NCI-H69 (cell line): ENCODE results near the gene PRDM10.
"Not testable (repeated sequence)": the region's sequence is repeated elsewhere in the genome, so short reads cannot be mapped to it uniquely, and the experiment has no call there.

Source experiments
- DNase-seq: peaks from one replicate; lab custom pipeline; 2025; lab: John Stamatoyannopoulos, UW

Gene PRDM10

DNA sequence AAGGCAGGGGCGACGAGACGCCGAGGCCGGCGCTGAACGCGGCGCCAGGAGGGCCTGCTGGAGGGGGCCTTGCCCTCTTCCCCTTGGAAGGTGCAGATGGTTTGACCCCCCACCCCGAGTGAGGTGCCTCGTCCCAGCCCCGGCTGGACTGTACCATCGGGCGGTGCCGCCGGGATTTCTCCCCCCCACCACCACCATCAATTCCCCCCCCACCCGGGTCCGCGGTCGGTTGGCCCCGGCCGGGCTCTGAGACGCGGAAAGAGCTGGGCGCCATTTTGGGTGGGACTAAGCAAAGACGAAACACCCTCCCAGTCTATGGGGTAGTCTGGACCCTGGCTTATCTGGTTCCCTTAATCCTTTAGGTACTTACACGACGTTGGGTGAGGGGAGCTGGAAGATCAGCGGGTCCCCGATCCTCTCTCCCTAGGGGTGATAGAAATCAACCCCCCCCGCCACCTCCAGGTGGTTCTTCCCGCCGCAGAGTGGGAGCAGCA lies at the start of gene PRDM10:
Gene PRDM10, minus strand, starts transcription at position 484 of the 494 bp plus-strand sequence. CDS start 41,871 bp downstream, outside the sequence.
- DNase-seq: peak; percentile 98

DNA sequence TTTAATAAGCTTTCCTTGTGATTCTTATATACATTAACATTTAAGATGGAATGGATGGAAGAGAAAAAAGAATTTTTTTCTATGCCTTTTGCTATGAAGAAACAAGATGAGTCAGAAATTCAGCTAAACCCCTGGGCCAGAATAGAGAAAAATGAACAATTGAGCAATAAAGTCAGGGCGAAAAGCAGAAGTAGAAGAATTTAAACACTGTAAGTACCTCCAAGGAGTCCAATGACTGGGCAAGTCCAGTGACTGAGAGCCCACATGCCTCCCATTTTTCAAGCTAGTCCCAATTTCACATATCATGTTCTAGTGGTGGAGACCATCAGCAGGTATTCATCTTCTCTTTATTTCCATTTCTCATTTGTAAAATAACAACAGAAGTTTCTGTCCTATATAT lies 48.4 kb upstream of the PRDM10 start:
- DNase-seq: no peak

GRCh38 chr11:130050257-130050656 lies 47.6 kb upstream of the PRDM10 start:
- no peak for DNase-seq

- no peak for DNase-seq
Observed at GRCh38 chr11:130049328-130049771, 46.7 kb upstream of the PRDM10 start.

- DNase-seq: no peak
Observed at GRCh38 chr11:130047141-130047540, 44.5 kb upstream of the PRDM10 start.

- no peak for DNase-seq
Observed at GRCh38 chr11:130043575-130043974, 40.9 kb upstream of the PRDM10 start.

DNA sequence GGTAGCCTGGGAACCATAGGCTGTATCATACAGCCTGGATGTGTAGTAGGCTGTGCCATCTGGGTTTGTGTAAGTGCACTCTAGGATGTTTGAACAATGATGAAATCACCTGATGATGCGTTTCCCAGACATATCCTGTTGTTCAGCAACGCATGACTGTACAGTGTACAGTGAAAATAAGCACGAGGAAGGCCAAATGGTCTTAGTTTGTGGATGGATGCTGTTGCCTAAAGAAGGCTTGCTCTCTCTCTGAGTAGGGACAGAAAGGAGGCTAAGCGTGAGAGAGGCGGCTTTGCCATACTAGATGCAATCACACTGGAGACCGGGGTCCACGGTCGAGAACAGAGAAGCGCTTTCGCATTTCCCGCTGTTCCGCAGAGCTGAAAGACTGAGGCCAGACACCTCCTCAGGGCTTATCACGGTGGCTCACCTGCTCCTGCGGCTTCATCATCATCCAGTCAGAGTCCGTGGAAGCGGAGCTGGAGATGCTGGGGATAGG lies 39.5 kb upstream of the PRDM10 start:
- peak; percentile 57 for DNase-seq

- no peak for DNase-seq
Observed at GRCh38 chr11:130040281-130040940, 37.8 kb upstream of the PRDM10 start.

- no peak for DNase-seq
Observed at GRCh38 chr11:130037881-130038585, 35.4 kb upstream of the PRDM10 start.

DNA sequence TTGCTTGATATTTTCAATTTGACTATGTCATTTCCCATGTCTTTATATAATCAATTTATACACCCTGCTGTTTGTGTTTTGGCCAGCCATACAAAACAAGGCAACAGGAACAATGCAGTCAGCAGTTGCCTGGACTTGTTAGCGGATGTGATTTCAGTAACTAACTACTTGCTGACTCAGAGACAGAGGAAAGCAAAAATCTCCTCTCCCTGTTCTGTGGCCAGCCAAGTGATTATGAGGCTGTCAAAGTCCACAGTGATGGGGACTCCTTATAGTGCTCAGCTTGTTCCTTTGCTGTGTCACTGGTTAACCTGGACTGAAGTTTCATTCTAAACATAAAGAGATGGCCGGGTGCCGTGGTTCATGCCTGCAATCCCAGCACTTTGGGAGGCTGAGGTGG lies 34.4 kb upstream of the PRDM10 start:
- DNase-seq: no peak

- DNase-seq: no peak
Observed at GRCh38 chr11:130034236-130034635, 31.6 kb upstream of the PRDM10 start.

DNA sequence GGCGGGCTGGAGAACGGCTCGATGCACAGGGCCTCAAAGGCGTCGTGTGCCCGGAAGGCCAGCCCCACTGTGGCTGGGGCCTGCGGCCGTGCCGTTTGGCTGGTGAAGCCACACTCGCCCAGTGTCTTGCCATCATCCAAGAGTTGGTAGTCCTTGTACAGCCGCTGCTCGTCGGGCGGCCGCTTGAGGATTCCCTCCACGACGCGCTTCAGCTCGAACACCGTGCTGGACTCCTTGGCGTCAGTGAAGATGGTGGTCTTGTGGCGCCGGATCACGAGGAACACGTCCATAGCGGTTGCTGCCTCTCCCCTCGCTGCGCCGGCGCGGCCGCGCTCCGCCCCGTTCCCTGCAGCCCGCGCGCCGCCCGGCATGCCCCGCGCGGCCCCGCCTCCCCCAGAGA lies 30.3 kb upstream of the PRDM10 start:
- no peak for DNase-seq

GRCh38 chr11:130031945-130032344 lies 29.3 kb upstream of the PRDM10 start:
- no peak for DNase-seq

- DNase-seq: no peak
Observed at GRCh38 chr11:130031056-130031455, 28.4 kb upstream of the PRDM10 start.

GRCh38 chr11:130029137-130029536 lies 26.5 kb upstream of the PRDM10 start:
- DNase-seq: no peak

DNA sequence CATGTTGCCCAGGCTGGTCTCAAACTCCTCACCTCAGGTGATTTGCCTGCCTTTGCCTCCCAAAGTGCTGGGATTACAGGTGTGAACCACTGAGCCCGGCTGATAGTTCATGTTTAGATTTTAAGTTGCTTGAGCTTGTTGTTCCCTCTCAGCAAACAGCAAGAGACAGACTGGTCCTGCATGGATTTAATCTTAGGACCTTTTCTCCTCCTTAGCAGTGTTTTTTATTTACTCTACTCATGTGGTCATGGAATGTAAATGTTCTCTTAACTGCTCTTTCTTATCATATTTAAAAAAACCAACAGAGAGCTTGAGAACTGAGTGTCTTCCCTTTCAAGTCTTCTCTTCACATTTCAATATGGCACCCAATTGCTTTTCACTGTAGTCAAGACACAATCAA lies 22.7 kb upstream of the PRDM10 start:
- no peak for DNase-seq

DNA sequence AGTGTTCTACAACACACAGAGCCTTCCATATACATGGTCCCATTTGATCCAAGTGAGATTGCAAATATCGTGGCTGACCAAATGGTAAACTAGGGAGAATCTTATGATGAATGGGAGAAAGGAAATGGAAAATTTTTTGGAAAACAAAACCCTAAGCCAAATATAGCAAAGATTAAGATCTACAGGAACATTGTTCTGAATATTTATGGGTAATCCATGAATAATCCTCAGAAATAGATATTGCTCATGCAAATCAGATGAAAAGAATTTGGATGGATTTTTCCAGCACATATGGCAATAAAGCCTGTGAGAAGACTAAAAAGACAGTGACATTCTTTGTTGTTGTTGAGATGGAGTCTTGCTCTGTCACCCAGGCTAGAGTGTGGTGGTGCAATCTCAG lies 21.7 kb upstream of the PRDM10 start:
- DNase-seq: no peak

DNA sequence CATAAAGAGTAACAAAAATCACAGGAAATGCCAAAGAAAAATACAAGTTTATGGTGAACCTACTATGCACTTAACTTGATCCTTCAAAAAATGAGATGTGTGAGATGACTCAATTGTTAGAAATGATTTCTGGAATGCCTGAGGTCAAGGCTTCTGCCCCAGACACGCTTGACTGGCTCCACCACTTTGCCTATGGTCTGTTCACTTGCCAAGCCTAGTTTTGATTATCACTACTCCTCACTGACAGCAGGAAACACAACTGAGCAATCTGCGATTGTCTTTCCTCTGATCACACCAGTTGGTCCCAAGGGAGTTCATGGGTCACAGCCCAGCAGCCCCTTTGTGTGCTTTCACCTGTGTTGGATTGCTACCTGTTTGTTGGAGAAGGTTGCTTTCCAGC lies 20.6 kb upstream of the PRDM10 start:
- DNase-seq: peak; percentile 78

DNA sequence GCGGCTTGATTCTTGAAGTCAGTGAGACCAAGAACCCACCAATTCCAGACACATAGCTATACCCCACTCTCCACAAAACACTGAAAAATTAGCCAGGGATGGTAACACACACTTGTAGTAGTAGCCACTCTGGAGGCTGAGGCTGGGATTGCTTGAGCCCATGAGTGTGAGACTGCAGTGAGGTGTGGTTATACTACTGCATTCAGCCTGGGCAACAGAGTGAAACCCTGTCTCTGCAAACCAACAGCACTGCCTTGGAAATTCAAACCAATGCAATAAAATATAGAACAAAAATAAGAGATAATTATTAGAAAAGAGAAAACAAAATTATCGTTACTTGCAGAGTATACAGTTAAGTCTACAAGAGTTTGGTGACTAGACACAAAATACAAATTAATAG lies 20.2 kb upstream of the PRDM10 start:
- DNase-seq: no peak

- not testable (repeated sequence) for DNase-seq
Observed at GRCh38 chr11:130021606-130022005, 19.0 kb upstream of the PRDM10 start.

DNA sequence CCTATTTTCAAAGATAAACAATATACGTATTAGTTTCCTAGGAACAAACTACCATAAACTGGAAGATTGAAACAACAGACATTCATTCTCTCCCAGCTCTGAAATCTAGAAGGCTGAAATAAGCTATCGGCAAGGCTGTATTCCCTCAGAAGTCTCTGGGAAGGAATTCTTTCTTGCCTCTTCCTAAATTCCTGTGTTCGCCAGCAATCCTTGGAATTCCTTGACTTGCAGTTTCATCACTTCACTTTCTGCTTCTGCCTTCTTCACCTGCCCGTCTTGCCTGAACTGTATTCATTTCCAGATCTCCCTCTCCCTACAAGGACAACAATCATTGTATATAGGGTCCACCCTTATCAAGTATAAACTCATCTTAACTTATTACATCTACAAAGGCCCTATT lies 17.7 kb upstream of the PRDM10 start:
- DNase-seq: no peak

DNA sequence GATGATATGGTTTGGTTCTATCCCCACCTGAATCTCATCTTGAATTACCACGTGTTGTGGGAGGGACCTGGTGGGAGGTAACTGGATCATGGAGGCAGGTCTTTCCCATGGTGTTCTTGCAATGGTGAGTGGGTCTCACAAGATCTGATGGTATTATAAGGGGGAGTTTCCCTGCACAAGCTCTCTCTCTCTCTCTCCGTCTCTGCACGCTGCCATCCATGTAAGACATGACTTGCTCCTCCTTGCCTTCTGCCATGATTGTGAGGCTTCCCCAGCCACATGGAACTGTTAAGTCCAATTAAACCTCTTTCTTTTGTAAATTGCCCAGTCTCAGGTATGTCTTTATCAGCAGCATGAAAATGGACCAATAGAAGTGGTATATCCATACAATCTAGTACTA lies 13.2 kb upstream of the PRDM10 start:
- DNase-seq: not testable (repeated sequence)

DNA sequence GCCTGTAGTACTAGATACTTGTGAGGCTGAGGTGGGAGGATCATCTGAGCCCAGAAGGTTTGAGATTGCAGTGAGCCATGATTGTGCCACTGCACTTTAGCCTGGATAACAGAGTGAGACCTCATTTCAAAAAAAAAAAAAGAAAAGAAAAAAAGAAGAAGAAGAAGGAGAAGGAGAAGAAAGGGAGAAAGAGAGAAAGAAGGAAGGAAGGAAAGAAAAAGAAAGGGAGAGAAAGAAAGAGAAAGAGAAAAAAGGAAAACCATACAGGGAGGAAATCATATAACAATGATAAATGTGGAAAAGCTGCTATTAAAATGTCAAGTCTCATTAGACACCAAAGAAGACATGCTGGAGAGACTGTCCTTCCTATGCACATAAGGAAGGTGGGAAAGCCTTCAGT lies 5.7 kb upstream of the PRDM10 start:
- DNase-seq: no peak
